Measurements from ENCODE around the gene GRK5.

- TF ChIP-seq CTCF (IDR thresholded peaks at IDR 0.05) (no peak), POLR2A (IDR thresholded peaks at IDR 0.05) (no peak)
Observed at GRCh38 chr10:119286516-119286915, 79.1 kb downstream of the GRK5 start.

All from thyroid gland (tissue), 4 donors.